GM12801 (cell line): ENCODE results near the gene TOP1.

Source experiments
- TF ChIP-seq, protein P1 (sequence below): IDR thresholded peaks from one replicate; pipeline ENCODE4 v1.5.1; 2011; ENCODE audit warnings: control low read depth; ENCODE audit not compliant: insufficient read length; ENCODE audit errors: extremely low read depth

Gene TOP1

DNA sequence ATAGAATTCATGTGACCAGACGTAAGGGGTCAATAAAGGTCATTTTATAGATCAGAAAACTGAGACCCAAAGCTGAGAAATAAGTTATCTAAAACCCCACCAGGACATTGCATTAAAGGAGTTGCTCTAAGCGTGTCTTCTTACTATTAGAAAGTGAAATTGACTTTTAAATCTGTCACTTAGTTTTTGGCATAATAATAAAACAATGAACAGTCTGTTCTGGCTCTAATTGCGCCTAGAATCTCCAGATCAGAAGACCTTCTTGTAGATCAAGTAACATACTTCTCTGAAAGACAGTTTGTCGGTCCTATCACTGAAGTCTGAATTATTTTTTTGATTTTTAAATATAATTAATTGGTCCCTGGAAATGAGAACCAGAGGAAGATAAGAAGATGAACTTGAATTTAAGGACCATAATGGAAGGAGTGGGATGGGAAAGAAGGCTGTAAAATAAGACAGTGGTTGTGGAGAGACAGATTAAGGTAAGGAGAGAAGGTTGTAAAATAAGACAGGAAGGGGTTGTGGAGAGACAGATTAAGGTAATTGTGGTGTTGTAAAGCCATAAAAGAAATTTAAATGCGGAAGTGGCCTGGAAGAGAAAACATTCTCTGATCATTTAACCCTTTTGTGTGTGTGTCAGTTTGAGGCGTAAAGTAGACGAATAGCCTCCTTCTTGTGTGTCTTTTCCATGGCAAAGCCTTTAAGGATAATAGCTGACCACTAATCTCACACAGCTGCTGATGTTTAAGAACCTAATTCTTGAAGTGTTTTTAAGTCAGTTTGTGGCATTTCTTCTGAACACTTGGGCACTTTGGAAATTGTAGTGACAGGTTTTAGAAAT, 20.1 kb downstream of the TOP1 start:
- TF ChIP-seq, protein P1, sequence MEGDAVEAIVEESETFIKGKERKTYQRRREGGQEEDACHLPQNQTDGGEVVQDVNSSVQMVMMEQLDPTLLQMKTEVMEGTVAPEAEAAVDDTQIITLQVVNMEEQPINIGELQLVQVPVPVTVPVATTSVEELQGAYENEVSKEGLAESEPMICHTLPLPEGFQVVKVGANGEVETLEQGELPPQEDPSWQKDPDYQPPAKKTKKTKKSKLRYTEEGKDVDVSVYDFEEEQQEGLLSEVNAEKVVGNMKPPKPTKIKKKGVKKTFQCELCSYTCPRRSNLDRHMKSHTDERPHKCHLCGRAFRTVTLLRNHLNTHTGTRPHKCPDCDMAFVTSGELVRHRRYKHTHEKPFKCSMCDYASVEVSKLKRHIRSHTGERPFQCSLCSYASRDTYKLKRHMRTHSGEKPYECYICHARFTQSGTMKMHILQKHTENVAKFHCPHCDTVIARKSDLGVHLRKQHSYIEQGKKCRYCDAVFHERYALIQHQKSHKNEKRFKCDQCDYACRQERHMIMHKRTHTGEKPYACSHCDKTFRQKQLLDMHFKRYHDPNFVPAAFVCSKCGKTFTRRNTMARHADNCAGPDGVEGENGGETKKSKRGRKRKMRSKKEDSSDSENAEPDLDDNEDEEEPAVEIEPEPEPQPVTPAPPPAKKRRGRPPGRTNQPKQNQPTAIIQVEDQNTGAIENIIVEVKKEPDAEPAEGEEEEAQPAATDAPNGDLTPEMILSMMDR: no peak

DNA sequence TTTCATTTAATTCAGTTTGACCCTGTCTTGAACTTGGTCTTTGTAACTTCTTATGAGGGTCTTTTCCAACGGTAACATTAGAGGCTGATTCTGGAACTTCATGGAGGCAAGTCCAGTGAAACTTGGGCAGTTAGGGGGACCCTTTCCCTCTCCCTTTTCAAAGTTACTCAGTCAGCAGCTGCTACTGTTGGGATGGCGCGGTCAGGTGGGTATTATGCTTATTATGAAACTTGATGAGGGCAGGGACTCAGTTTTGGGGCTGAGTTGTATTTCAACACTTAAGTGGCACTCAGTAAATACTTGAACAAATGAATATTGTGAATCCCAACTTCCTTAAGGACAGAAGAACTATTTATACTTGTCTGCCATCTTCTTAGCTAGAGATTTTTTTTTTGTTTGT, 20.8 kb downstream of the TOP1 start:
- TF ChIP-seq, protein P1: no peak

DNA sequence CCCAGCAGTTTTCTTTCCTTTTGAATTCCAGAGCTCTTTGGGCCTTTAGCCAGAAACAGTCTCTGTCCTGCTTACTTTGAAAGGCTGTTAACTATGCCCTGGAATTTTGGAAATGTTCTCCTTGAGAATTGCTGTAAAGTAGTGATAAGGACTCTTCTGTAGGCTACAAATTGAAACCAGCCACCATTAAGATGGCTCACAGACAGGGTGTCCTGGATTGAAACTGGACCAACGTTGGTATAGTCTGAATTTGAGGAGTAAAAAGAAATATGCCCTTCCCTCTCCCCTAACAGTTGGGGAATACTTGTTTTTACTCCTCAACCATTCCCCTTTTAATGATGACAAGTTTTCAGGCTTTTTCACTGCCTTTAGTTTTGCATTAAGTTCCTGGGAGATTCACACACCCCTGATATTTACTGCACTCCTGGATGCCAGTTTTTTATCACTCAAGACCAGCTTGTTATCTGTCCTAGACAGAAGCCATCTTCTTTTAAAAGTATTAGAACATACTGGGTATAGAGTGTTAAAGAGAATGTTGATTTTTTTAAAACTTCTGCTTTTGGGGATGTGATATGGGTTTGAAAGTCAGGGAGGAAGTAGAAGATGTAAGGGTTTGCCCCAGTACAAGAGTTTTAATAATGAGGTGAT, 21.9 kb downstream of the TOP1 start:
- TF ChIP-seq, protein P1: no peak

DNA sequence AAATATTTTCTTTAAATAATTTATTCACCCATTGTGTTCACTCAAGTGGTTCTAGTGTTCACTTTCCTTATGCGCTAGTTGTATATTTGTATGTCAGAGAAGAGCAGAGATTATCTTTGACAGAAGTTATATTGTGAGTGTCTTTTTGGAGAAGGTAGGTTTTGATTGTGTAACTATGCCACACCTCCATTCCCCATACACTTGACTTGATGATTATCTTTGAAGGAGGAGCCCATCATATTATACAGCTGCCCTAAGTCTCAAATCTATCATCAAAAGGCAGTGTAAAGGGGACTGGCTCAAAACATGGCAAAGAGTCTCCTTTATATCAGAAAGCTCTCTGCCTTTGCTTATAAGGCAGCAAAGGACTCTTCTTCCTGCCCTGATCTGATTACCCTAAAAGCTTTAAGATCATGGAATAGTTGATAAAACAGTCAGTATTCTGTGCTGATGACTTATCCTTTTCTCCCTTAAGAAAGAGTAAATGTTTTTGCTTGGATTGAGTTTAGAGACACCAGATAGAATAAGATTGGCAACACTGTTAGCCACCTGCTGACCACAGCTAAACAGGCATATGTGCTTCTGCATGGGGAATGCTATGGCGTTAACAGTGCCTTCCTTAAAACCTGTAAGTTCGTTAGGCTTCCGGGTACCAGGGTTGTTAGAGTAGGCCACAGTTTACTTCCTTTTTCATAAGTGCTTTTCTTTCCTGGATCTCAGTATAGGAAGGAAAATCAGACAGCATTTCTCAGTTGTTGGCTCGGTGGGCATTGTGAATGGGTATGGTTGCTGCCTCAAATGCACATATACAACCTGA, 22.6 kb downstream of the TOP1 start:
- TF ChIP-seq, protein P1: no peak

DNA sequence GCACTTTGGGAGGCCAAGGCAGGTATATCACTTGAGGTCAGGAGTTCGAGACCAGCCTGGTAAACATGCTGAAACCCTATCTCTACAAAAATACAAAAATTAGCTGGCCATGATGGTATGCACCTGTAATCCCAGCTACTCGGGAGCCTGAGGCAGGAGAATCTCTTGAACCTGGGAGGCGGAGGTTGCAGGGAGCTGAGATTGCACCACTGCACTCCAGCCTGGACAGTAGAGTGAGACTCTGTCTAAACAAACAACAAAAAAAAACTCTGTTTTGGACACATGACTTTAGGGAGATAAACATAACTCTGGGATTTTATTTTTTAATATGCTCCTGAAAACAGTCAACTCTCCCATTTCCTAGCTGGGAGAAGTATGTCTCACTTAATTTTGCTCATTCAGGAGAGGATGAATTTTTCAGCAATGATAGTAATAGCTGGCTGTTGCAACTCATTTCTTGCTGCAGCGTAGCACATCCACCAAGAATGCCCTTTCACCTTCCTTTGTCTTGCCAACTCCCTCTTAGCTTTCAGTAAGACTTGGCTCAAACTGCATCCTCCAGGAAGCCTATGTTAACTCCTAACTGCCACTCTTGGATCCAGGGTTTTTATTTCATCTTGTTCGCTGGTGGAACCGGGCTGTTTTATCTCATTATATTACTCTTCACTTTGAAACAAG, 24.3 kb downstream of the TOP1 start:
- TF ChIP-seq, protein P1: no peak

DNA sequence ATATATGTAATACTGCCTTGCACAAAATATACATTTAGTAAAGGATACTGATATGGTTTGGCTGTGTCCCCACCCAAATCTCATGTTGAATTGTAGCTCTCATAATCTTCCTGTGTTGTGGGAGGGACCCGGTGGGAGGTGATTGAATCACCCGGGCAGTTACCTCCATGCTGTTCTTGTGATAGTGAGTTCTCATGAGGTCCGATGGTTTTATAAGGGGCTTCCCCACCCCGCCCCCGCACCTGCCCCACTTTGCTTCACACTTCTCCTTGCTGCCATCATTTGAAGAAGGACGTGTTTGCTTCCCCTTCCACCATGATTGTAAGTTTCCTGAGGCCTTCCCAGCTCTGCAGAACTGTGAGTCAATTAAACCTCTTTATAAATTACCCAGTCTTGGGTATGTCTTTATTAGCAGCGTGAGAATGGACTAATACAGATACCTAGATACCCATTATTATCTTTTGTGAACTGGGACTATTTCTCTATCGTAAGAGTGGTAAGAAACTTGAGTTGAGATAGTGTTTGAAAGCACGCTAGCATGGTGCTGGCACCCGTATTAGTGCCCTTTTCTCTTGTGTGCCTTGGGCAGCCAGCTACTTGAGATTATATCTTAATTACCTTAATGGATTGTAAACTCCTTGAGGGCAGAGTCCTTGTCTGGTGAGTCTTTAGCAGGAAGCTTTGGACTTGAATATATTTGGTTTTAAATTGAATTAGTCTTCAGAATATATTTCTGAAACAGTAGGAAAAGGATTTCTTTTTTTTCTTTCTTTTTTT, 25.6 kb downstream of the TOP1 start:
- TF ChIP-seq, protein P1: no peak
